Stomach smooth muscle (tissue), 2 donors: Measurements from ENCODE around the gene TK2.

Source experiments
- H3K27ac ChIP-seq: one replicate; pipeline ENCODE4 v1.7.0; 2013; ENCODE audit warnings: mild to moderate bottlenecking, low read length, inconsistent platforms
- H3K27me3 ChIP-seq, 2 donors: one replicate each; pipeline ENCODE4 v1.7.0; 2013; ENCODE audit warnings: low read length in 2 of 2; ENCODE audit not compliant: insufficient read depth in 2 of 2, control insufficient read depth in 1 of 2
- H3K36me3 ChIP-seq, 2 donors: one replicate each; pipeline ENCODE4 v1.7.0; 2013; ENCODE audit warnings: low read length in 2 of 2; ENCODE audit not compliant: control insufficient read depth in 2 of 2, insufficient read depth in 2 of 2
- H3K4me1 ChIP-seq: one replicate; pipeline ENCODE4 v1.7.0; 2013; ENCODE audit warnings: low read length; ENCODE audit not compliant: control insufficient read depth, insufficient read depth
- H3K4me3 ChIP-seq, 2 donors: one replicate each; pipeline ENCODE4 v1.7.0; 2013; ENCODE audit warnings: low read length in 2 of 2
- H3K9ac ChIP-seq, 2 donors: one replicate each; pipeline ENCODE4 v1.7.0; 2013; ENCODE audit warnings: low read length in 2 of 2, mild to moderate bottlenecking in 1 of 2
- H3K9me3 ChIP-seq, 2 donors: one replicate each; pipeline ENCODE4 v1.7.0; 2013; ENCODE audit warnings: low read length in 2 of 2; ENCODE audit not compliant: control insufficient read depth in 2 of 2
- donor health status: healthy.
- donor health status: Pancreatic carcinoma.

The TK2 gene

DNA sequence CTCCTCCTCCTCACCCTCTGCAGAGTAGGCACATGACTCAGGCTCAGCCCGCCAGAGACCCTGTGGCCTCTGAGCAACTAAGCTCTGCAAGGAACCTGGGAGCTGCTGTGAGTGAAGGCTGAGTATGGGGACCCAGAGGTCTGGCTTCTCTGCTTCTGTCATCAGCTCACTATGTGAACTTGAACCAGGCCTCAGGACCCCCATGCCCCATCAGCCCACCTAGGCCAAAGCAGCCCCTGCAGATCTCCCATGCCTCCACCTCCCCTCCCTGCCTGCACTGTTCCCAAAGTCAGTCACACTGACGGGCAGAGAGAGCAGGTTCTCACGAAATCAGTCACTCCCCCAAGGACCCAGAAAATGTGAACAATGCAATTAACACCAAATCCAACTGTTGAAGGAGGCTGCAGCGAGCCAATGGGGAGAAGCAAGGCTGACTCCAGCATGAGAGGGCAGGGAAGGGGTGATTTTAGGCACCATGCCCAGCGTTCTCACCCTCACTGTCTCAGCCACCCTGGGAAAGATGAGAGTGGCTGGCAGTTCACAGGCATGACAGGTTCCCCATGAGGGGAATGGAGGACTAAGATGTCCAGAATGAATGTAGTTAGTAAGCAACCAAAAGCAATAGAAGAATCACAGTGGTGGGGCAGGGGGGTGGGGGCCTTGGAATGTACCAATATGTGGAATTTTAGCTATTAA is 62.2 kb downstream of the TK2 start:
- Histone ChIP-seq H3K36me3 (peaks cover 0 to 4% of the 10 kb centered on the region in 2 donors), H3K4me3 (no peak overlapping the region), H3K4me1 (peaks cover 23% of the 10 kb centered on the region), H3K27me3 (no peaks in the 10 kb centered on the region), H3K27ac (no peak overlapping the region), H3K9me3 (no peaks in the 10 kb centered on the region), H3K9ac (no peak overlapping the region)

DNA sequence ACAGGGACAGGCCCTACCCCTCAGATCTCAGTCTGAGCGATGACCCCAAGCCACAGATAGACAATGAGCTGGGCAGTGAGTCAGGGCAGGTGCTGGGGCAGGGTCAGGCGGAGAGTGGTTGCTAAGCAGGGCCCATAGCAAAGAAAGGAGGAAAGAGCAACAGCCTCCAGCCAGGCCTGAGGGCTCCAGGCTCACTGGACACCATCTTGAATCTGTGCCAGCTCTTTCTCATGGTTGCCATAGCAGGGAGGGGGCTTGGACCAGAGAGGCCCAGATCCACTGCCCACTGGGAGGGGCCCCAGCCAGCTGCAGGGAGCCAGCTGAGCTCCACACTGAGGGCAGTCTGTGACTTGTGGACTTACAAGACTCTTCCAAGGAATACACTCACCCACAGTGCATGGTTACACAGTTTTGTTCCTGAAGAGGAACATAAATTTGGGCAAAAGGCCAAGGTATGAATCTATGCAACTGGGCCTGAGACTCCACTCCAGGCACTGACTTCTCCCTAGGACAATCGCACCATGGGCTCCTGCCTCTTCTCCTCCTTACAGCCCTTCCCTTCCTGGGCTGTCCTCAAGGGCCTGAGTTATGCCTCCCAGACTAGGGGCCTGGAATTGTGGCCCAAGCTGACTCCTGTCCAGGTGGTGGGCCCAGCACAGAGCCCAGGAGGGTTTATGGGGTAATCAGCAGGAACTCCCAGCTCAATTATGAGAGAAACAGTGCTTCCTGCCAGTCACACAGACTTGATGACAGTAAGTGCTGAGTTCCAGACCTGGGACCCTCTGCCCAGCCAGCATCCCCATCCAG is 62.9 kb downstream of the TK2 start:
- H3K9me3 ChIP-seq: no peaks in the 10 kb centered on the region
- no peaks in the 10 kb centered on the region for H3K27me3 ChIP-seq
- H3K36me3 ChIP-seq: peaks cover 0 to 4% of the 10 kb centered on the region in 2 donors
- no peak overlapping the region for H3K9ac ChIP-seq
- peak overlapping the region; percentile 31 for H3K27ac ChIP-seq
- H3K4me3 ChIP-seq: no peak overlapping the region
- peaks cover 23% of the 10 kb centered on the region for H3K4me1 ChIP-seq

GRCh38 chr16:66486199-66486772 is 63.6 kb downstream of the TK2 start:
- no peaks in the 10 kb centered on the region for H3K9me3 ChIP-seq
- H3K27me3 ChIP-seq: no peaks in the 10 kb centered on the region
- H3K9ac ChIP-seq: no peak overlapping the region
- peaks cover 23% of the 10 kb centered on the region for H3K4me1 ChIP-seq
- H3K36me3 ChIP-seq: peaks cover 0 to 4% of the 10 kb centered on the region in 2 donors
- peak overlapping the region; percentile 31 for H3K27ac ChIP-seq
- H3K4me3 ChIP-seq: no peak overlapping the region

DNA sequence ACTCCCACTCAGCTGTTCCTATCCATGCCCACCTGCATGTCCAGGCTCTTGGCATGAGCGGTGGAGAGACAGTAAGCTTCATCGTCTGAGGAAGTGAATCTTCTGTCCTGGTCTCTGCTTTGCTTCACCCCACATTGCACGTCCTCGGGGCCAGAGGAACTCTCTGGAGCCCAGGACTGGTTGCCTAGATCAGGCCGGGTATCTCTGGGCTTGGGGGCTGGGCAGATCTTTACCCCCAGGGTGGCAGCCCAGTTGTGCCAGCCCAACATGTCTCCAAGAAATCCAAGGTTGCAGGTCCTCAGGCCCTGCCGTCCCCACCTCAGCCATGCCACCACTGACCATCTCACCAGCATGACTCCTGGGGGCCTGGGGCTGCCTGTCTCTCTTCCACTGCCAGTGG is 64.5 kb downstream of the TK2 start:
- no peaks in the 10 kb centered on the region for H3K27me3 ChIP-seq
- peaks cover 0 to 4% of the 10 kb centered on the region in 2 donors for H3K36me3 ChIP-seq
- H3K9ac ChIP-seq: no peak overlapping the region
- H3K27ac ChIP-seq: no peak overlapping the region
- H3K4me1 ChIP-seq: peaks cover 21% of the 10 kb centered on the region
- H3K9me3 ChIP-seq: no peaks in the 10 kb centered on the region
- H3K4me3 ChIP-seq: no peak overlapping the region

DNA sequence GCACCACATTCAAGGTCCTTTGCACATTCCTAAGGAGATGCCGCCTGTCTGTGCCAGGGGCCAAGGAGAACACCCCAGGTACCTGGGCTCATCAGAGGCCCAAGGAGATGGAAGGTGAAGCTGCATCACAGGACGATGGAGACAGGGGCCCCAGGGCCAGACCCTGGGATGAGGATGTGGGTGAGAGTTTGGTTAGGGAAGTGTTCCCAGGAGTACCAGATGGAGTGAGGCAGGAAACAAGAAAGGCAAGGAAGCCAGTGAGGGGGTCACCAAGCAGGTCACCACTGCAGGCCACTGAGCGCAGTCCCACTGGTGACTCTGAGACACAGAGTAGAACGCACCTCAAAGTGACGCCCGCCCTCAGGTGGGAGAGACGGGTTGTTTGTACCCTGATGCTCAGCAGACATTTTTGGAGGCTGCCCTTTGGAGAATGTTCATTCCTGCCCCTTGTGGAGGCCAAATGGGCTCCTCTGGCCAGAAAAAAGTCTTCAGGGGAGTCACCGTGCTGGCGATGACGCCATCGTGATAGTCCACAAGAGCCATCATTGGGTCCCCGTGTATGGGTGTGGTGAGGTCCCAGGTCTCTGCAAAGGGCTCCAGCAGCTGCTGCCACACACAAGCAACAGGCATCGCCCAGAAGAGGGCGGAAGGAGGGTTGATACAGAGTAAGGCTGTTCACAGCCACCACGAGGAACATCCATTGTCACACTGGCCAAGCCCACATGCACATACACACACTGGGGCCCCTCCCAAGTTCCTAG is 65.3 kb downstream of the TK2 start:
- Histone ChIP-seq H3K9ac (no peak overlapping the region), H3K27me3 (no peaks in the 10 kb centered on the region), H3K36me3 (peaks cover 0 to 4% of the 10 kb centered on the region in 2 donors), H3K27ac (no peak overlapping the region), H3K9me3 (no peaks in the 10 kb centered on the region), H3K4me1 (peaks cover 21% of the 10 kb centered on the region), H3K4me3 (no peak overlapping the region)

DNA sequence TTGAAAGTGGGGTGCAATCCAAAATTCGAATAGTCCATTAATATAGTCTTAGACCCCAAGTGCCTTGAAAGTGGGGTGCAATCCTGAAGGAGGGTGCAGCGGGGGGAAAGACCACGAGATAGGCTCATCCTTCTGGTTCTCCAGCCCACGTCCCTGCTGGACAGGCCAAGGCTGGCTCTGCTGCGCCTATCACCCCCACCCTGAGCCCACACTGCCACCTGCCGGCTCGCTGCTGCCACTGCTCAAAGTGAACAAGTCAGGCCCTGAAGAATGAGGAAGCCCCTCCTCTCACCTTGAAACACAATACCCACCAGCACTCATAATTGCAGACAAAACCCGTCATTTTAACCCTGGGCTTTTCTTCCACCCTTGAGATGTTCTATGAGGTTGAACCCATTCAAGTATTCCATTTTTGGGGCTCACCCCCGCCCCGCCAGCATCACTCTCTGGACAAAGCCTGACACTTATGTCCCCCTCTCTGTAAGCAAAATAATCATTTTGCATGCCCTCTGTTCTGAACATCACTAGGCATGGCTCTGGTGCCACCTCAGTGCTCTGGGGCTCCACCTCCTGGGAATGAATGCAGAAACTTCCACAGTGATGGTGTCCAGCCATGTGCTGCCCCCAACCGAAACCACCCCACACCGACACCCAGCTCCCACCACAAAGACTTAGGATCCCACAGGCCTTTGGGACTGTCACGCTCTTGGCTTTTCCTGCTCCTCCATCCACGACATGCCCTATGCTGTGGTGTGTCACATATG is 66.1 kb downstream of the TK2 start:
- H3K36me3 ChIP-seq: peaks cover 0 to 4% of the 10 kb centered on the region in 2 donors
- H3K27ac ChIP-seq: no peak overlapping the region
- peaks cover 21% of the 10 kb centered on the region for H3K4me1 ChIP-seq
- H3K9ac ChIP-seq: no peak overlapping the region
- no peaks in the 10 kb centered on the region for H3K9me3 ChIP-seq
- H3K4me3 ChIP-seq: no peak overlapping the region
- H3K27me3 ChIP-seq: no peaks in the 10 kb centered on the region

GRCh38 chr16:66481943-66482390 is 68.0 kb downstream of the TK2 start:
- H3K36me3 ChIP-seq: peaks cover 0 to 4% of the 10 kb centered on the region in 2 donors
- H3K27me3 ChIP-seq: peaks cover 2 to 10% of the 10 kb centered on the region in 2 donors
- H3K4me1 ChIP-seq: peaks cover 16% of the 10 kb centered on the region
- H3K4me3 ChIP-seq: no peak overlapping the region
- no peak overlapping the region for H3K9ac ChIP-seq
- H3K9me3 ChIP-seq: no peaks in the 10 kb centered on the region
- no peak overlapping the region for H3K27ac ChIP-seq

- Histone ChIP-seq H3K9me3 (no peaks in the 10 kb centered on the region), H3K27ac (no peak overlapping the region), H3K9ac (no peak overlapping the region), H3K27me3 (peaks cover 2 to 17% of the 10 kb centered on the region in 2 donors), H3K36me3 (peaks cover 0 to 4% of the 10 kb centered on the region in 2 donors), H3K4me3 (no peak overlapping the region), H3K4me1 (peaks cover 9% of the 10 kb centered on the region)
These were observed 68.6 kb downstream of the TK2 start for GRCh38 chr16:66481081-66481942.

DNA sequence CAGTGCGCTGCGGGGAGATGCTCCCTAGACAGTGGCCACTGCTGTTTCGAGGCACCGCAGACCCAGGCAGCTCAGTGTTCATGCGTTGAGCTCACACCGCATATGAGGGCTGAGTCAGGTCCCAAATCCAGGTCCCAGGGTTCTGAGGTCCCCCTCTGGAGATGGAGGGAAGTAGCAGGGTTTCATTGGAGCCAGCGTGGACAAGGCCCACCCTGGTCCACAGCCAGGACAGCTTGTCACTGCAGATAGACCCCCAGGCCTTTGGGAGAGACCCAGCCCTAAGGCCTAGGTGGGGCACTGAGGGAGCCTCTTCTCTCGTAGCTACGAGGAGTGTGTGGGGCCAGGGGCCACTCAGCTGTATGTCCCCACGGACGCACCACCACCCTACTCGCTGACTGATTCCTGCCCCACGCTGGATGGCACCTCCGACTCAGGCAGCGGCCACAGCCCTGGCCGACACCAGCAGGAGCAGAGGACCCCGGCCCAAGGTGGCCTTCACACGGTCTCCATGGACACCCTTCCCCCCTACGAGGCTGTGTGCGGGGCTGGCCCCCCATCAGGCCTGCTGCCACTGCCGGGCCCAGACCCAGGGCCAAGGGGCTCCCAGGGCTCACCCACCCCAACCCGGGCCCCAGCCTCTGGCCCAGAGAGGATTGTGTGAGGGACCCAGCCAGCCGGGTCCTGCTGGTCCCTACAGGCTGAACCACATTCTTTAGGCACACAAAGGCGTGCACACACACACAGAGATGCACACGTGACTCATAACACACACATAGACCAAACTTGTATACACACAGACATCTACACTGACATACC is 69.4 kb downstream of the TK2 start:
- Histone ChIP-seq H3K4me3 (no peak overlapping the region), H3K27ac (no peak overlapping the region), H3K27me3 (peaks cover 2 to 19% of the 10 kb centered on the region in 2 donors), H3K9me3 (no peaks in the 10 kb centered on the region), H3K36me3 (peaks cover 0 to 4% of the 10 kb centered on the region in 2 donors), H3K9ac (no peak overlapping the region), H3K4me1 (peaks cover 8% of the 10 kb centered on the region)
